ENCODE measurements around the gene USP19. TPM values are rescaled to one million over a fixed set of nuclear protein-coding genes. Genes with fewer than 3 reads are reported as not detected.

The USP19 gene, protein sequence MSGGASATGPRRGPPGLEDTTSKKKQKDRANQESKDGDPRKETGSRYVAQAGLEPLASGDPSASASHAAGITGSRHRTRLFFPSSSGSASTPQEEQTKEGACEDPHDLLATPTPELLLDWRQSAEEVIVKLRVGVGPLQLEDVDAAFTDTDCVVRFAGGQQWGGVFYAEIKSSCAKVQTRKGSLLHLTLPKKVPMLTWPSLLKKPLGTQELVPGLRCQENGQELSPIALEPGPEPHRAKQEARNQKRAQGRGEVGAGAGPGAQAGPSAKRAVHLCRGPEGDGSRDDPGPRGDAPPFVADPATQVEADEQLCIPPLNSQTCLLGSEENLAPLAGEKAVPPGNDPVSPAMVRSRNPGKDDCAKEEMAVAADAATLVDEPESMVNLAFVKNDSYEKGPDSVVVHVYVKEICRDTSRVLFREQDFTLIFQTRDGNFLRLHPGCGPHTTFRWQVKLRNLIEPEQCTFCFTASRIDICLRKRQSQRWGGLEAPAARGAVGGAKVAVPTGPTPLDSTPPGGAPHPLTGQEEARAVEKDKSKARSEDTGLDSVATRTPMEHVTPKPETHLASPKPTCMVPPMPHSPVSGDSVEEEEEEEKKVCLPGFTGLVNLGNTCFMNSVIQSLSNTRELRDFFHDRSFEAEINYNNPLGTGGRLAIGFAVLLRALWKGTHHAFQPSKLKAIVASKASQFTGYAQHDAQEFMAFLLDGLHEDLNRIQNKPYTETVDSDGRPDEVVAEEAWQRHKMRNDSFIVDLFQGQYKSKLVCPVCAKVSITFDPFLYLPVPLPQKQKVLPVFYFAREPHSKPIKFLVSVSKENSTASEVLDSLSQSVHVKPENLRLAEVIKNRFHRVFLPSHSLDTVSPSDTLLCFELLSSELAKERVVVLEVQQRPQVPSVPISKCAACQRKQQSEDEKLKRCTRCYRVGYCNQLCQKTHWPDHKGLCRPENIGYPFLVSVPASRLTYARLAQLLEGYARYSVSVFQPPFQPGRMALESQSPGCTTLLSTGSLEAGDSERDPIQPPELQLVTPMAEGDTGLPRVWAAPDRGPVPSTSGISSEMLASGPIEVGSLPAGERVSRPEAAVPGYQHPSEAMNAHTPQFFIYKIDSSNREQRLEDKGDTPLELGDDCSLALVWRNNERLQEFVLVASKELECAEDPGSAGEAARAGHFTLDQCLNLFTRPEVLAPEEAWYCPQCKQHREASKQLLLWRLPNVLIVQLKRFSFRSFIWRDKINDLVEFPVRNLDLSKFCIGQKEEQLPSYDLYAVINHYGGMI (N-terminal part only)
- 39.2 and 68.0 TPM in 2 replicates for total RNA-seq

GRCh38 chr3:49120438-49121131 lies at the start of gene USP19:
USP19 (minus strand) TSS chr3:49120823; CDS start chr3:49119145, 1,678 bp downstream.
- DNase-seq (ENCODE audit: low read depth): peak; percentile 78

GRCh38 chr3:49166752-49167556 lies 46.3 kb upstream of the USP19 start:
- no peak for DNase-seq (ENCODE audit: low read depth)

GRCh38 chr3:49165771-49166751 lies 45.4 kb upstream of the USP19 start, which contains the start of gene CCDC71:
CCDC71 (minus strand) TSS chr3:49166331; CDS start chr3:49164208, 2,123 bp downstream.
- peak; percentile 13 for DNase-seq (ENCODE audit: low read depth)

DNA sequence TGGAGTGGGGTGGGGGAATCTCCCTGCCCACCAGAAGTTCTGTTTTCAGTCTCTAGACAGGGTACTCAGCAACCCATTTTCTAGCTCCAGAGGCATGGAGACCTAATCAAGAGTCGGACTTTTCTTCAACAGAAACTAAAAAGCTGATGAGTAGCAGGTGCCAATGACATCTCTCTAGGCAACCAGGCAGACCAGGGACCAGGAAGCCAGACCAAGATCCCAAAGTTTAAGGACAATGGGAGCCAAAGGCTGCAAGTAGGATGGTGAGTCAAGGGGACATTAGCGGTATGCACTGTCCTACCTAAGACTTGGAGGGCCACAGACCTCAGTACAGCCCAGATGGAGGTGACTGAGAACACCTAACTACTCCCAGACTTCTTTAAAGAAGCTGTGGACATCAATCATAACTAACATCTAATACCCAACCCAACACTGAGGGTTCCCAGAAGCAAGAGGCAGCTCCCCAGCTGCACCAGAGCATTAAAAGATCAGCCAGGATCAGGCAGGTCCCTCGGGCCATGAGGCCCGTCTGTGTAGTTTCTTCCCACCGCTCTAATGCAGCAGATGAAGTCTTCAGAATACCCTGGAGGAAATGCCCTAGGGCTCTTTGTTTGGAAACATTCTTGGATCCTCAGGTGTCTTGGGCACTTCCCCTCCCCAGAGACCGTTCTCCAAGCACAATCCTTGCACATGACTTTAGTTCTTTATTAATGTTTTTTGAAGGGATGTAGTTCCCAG lies 44.5 kb upstream of the USP19 start:
- no peak for DNase-seq (ENCODE audit: low read depth)

- DNase-seq (ENCODE audit: low read depth): no peak
These were observed 43.0 kb upstream of the USP19 start for GRCh38 chr3:49163609-49164008.

DNA sequence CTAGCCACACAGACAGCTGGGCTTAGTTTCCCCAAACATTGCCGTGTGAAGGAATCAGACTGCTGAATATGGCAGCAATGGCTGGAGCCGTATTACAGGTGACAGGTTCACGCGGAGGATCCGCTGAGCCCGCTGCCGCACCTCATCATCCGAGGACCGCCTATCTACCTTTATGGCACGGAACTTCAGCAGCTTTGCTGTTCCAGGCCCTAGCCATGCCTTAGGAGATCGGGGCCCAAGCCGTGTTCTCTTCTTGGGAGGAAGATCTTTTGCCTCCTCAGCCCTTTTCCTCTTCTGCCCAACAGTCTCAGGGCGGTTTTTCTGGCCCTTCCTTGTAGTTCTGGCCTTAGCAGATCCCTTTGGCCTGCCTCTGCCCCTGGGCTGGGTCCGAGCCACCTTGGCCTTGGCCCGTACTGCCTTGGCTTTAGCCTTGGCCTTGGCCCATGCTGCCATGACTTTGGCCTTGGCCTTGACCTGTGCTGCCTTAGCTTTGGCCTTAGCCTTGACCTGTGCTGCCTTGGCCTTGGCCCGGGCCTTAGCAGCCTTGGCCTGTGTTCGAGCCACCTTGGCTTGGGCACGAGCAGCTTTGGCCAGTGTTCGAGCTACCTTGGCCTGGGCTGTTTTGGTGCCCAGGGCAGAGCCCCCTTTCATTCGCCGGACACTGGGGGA lies 42.3 kb upstream of the USP19 start:
- no peak for DNase-seq (ENCODE audit: low read depth)

DNA sequence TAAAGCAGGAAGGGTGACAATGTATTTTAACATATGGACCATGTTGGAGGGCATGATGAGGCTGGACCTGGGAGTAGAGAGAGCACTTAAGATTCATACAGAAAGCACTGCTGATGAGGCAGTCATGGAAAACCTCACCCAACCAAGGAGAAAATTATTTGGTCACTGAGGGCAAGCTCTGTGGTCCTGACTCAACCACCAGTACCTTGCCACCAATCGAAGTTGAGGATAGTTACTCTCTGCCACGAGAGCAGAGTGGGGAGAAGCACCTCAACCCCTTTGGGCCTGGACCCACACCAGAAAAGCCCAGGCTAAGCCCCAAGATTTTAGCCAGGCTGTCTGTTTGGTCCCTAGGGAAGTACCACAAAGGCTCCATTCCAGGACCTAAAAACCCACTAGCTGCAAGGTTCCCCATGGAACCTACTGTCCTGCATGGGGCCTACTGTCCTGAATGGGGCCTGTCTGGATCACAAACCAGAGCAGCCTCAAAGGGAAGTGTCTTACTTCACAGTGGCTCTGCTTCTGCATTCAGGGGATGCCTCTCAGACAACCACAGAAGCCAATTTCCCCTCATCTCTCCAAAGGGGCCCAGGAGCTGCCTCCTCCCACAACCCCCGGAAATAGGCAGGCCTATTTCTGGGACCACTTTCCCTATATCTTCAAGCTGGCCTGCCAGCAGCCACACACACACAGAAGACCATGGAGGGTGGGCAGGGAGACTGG lies 41.3 kb upstream of the USP19 start:
- no peak for DNase-seq (ENCODE audit: low read depth)

DNA sequence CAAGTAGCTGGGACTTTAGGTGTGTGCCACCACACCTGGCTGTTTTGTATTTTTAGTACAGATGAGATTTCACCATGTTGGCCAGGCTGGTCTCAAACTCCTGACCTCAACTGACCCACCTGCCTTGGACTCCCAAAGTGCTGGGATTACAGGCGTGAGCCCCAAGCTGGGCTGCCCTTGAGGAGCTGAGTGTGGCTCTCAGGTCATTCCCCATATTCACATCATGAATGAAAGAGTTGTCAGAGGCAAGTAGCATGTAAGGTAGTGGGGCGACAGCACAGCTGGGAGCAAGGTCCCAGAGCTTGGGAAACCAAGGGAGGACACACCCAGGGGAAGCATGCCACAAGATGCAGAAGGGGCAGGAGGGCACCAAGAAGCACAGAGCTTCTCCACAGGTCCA lies 40.6 kb upstream of the USP19 start:
- DNase-seq (ENCODE audit: low read depth): no peak

GRCh38 chr3:49158792-49159191 lies 38.2 kb upstream of the USP19 start:
- DNase-seq (ENCODE audit: low read depth): peak; percentile 81

- DNase-seq (ENCODE audit: low read depth): no peak
These were observed 37.6 kb upstream of the USP19 start for GRCh38 chr3:49158103-49158709.

- no peak for DNase-seq (ENCODE audit: low read depth)
These were observed 36.7 kb upstream of the USP19 start for GRCh38 chr3:49157289-49157688.

- DNase-seq (ENCODE audit: low read depth): no peak
These were observed 32.8 kb upstream of the USP19 start for GRCh38 chr3:49153349-49153912.

- no peak for DNase-seq (ENCODE audit: low read depth)
These were observed 31.0 kb upstream of the USP19 start for GRCh38 chr3:49151610-49152009.

GRCh38 chr3:49148159-49148558 lies 27.5 kb upstream of the USP19 start:
- DNase-seq (ENCODE audit: low read depth): no peak

- DNase-seq (ENCODE audit: low read depth): no peak
These were observed 19.5 kb upstream of the USP19 start for GRCh38 chr3:49140080-49140479.

DNA sequence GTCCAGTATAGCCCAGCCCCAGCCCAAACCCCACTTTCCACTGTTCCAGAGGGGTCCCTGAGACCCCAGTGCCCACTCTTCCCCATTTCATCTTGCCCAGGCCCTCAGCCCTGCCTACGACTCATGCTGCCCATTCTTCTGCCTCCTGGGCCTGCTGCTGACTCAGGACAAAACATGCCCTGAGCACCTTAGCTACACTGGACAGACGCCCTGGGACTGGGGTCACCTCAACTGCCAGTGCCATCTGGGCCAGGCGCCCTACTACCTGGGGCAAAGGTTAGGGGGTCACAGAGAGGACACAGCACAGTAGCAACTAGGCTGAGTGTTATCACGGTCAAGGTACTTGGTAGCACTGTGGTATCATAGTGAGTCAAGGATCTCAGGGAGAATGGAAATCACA lies 14.9 kb upstream of the USP19 start:
- DNase-seq (ENCODE audit: low read depth): no peak

All from renal cortical epithelial cell (primary cell).